Sigmoid colon (tissue), 4 donors: ENCODE results near the gene REV3L.

Experiments
- CTCF ChIP-seq, 4 experiments: fragments of 450-650 bp in 3 of 4; fragments of 200-600 bp in 1 of 4; IDR thresholded peaks; one replicate each; pipeline ENCODE4 v1.5.1; 2016 to 2019; ENCODE audit warnings: antibody characterized with exemption in 4 of 4, mild to moderate bottlenecking in 3 of 4, moderate library complexity in 2 of 4
- EP300 ChIP-seq, 4 donors: sonication (generic); formaldehyde crosslinking; IDR thresholded peaks; one replicate each; pipeline ENCODE4 v1.6.1; 2017; ENCODE audit warnings: antibody characterized with exemption in 4 of 4
- POLR2A ChIP-seq, 2 donors: fragments of 450-650 bp; IDR thresholded peaks; one replicate each; pipeline ENCODE4 v1.6.1; 2016; ENCODE audit warnings: antibody characterized with exemption in 2 of 2, mild to moderate bottlenecking in 2 of 2, moderate library complexity in 2 of 2
- POLR2AphosphoS5 ChIP-seq, 4 donors: sonication (generic); formaldehyde crosslinking; IDR thresholded peaks; one replicate each; pipeline ENCODE4 v1.6.1; 2017; ENCODE audit warnings: antibody characterized with exemption in 4 of 4

GRCh38 chr6:111263837-111264236, 219.2 kb downstream of the REV3L start:
- TF ChIP-seq CTCF (IDR thresholded peaks at IDR 0.05) (no peak), POLR2A (IDR thresholded peaks at IDR 0.05) (no peak), EP300 (IDR thresholded peaks at IDR 0.05) (no peak), POLR2AphosphoS5 (IDR thresholded peaks at IDR 0.05) (no peak)
